T-helper 1 cell treated with Interleukin-12 subunit alpha and Interleukin-12 subunit beta and Interleukin-4 antibody, amounts not matched to agents 30 ng/mL and 1 ng/mL, for 36 hours (primary cell): ENCODE measurements around the gene TMEM187. TPM values are rescaled to one million over a fixed set of nuclear protein-coding genes. Genes with fewer than 3 reads are reported as not detected.

Experiments
- intact Hi-C: fragments of 100-400 bp; cut with micrococcal nuclease; formaldehyde crosslinking; loops from one replicate; pipeline ENCODE4 v1.15.1; 2024
- total RNA-seq: library from RNA; stranded (reverse); gene quantifications from 2 replicates; pipeline ENCODE4 v1.2.3, GENCODE V29; 2022

The TMEM187 gene
- total RNA-seq, 1 donor from 2014 or later = 5.8 TPM

- intact Hi-C loops = loop anchor here (1.0 kb wide), 1 partner anchor 189 kb away; the partner anchor contains the start of gene PLXNB3
Measured at GRCh38 chrX:153953342-153953830, 19.2 kb upstream of the TMEM187 start.

DNA sequence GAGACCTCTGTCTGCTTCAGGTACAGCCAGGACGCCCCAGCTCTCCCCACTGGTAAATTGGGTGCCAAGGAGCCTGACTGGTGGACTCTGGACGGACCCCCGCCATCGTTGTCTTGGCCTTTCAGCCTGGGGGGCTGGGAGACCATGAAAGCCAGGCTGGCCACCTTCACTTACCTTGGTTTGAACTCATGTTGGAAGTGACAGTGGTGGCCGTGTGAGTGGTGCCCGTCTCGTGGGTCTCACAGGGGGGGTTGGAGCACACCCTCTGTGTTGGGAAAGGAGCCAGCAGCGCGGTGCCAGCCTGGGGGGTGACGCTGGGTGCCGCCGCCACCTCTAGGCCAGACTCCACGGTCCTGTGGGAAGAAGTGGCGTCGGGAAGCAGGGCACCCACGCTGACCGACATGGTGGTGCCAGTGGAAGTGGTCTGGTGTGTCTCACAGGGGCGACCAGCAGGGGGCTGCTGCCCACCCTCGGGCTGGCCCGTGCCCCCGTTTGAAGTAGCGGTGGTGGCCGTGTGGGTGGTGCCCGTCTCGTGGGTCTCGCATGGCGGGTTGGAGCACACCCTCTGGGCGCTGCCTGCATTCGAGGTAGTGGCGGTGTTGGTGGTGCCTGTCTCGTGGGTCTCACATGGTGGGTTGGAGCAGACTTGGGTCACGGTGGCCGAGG lies 18.5 kb upstream of the TMEM187 start:
- intact Hi-C loops = loop anchor here (1.0 to 2.0 kb wide), 2 partner anchors 15 to 190 kb away; partner anchors contain the start of gene PLXNB3

- intact Hi-C loops = loop anchor here (2.0 kb wide), 1 partner anchor 14 kb away; no protein-coding TSS in a partner anchor
Measured at GRCh38 chrX:153954558-153955227, 17.9 kb upstream of the TMEM187 start.

- intact Hi-C loops = loop anchor here (2.0 kb wide), 1 partner anchor 14 kb away; no protein-coding TSS in a partner anchor
Measured at GRCh38 chrX:153955228-153955732, 17.3 kb upstream of the TMEM187 start.

- intact Hi-C loops = no loop called here
Measured at GRCh38 chrX:153956044-153956907, 16.3 kb upstream of the TMEM187 start.

DNA sequence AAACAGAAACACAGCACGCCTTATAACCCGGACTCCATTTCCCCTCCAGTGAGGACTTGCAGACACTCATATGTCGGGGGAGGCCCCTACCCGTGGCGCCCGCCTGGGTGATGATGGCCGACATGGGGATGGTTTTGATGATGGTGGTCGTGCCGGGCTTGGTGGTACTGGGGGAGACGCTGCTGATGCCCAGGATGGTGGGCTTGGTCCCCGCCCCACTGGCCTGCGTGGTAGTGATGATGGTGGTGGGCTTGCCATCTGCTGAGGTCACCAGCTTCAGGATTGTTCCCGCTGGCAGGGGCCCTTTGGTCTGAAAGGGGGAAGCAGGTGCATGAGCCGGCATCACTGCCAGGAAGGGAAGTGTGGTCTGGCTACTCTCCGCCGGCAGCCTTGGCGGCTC lies 15.3 kb upstream of the TMEM187 start:
- intact Hi-C loops = no loop called here

DNA sequence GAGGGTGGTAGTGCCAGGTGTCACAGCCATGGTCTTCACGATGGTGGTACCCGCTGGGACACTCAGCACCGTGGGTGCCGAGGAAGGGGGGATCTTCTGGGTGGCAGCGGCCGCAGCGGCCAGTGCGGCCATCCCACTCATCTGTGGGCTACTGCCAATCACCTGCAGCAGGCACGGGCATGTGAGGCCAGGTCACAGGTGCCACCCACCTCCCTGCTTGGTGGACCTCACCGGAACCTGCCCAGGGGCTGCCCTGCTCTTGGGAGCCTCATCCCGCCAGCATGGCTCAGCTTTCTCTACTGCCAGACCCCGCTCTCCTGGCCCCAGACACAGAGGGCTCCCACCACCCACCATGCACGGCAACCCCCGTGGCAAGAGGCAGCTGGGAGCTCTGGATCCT lies 13.9 kb upstream of the TMEM187 start:
- intact Hi-C loops = no loop called here

DNA sequence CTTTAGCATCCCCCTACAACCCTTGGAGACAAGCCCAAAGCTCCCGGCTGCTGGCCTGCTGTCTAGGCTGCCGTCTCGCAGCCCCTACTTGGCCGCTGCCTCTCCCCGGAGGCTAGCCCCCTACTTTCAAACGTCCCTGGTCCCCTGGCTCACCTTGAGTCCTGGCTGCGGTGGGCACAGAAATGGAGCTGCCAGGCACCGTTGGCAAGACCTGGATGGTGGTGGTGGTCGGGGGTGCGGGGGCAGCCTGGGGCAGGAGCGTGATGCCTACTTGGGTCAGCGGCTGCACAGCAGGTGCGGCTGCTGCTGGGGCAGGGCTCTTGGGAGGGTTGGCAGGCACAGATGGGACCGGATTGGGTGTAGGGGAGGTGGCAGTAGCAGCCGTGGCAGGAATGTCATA lies 12.9 kb upstream of the TMEM187 start:
- intact Hi-C loops = no loop called here

- intact Hi-C loops = no loop called here
Measured at GRCh38 chrX:153960077-153960476, 12.5 kb upstream of the TMEM187 start.

DNA sequence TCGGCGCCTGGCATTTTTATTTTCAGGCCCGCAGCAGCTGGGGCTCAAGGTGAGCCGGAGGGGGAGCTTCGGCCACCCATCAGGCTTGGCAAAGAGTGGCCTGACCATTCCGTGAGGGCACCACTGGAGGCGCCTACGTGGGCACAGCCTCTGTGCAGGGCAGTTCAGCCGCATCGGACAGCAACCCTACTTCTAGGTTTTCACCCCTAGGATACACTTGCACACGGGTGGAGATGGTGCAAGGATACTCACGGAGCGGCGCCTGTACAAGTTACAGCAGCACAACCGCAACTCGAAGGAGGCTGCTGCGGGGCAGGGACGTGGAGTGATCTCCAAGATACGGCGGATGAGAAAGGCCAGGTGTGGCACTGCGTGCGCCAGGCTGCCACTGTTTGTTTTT lies 11.8 kb upstream of the TMEM187 start:
- intact Hi-C loops = no loop called here

DNA sequence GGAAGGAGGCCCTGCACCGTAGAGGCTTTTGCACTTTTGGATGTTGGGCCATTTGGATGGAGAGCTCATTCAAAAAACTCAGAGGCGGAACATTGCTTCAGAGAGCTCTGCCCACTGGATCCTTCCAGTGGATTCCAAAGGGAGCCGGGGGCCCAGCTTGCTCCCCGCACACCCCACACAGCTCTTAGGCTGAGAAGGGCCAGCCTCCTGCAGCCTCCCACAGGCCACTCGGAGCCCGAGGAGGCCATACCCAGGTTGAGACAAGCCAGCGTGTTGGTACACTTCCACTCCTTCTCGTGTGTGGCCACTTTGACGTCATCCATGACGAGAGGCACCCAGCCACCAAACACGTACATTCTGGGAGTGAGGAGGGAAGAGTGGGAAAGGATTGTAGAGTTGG lies 11.3 kb upstream of the TMEM187 start:
- intact Hi-C loops = no loop called here

- intact Hi-C loops = no loop called here
Measured at GRCh38 chrX:153963546-153963945, 9.0 kb upstream of the TMEM187 start.

DNA sequence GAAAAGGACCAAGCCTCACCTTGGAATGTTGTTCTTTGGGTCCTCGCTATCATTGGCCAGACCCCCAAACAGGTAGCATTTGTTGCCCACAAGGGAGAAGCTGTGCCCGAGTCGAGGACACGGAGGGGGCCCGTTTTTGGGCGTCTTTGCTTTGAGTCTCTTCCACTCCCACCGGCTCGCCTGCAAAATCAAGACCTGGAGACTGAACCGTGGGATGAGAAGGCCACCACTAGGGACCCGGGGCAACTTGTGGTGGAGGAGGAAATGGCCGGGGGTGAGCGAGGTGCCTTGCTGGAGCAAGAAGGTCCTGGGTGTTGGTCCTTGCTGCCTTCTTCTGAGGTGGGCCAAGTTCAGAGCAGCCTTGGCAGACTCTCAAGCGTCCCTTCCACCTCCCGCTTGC lies 8.4 kb upstream of the TMEM187 start:
- intact Hi-C loops = no loop called here

- intact Hi-C loops = loop anchor here (5.0 kb wide), 1 partner anchor 87 kb away; no protein-coding TSS in a partner anchor
Measured at GRCh38 chrX:153965406-153965805, 7.1 kb upstream of the TMEM187 start.

GRCh38 chrX:153966283-153966688 lies 6.3 kb upstream of the TMEM187 start:
- intact Hi-C loops = loop anchor here (5.0 kb wide), 1 partner anchor 86 kb away; no protein-coding TSS in a partner anchor

DNA sequence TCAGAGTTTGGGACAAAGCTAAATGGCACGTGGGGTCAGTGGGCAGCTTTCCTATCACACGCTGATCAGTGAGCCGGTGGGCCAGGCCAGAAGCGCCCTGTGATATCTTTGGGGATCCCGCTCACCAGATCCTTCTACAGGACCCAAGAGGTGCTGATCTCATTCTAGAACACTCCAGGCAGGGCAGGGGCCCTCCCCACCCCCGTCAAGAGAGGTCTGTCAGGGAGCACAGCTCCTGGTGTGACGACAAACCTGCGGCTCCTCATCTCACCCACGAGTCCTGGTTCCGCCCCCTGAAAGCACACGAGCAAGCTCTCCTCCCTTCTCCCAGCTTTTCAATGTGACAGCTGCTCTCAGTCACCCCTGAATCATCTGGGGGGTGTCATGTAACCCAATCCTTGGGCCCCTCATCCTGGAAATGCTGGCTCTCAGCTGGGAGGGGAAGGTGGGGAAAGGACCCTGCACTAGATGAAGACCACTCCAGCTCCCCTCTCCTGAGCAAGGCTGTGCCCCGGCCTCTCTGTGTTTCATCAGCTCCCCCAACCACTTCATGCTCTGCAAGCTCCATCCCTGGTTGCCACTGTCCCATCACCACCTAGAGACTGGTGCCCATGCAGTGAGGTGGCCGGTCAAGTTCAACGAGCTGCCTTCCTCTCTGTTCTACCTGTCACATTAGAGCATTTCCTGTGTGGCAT lies 5.6 kb upstream of the TMEM187 start:
- intact Hi-C loops = loop anchor here (5.0 kb wide), 1 partner anchor 85 kb away; no protein-coding TSS in a partner anchor

DNA sequence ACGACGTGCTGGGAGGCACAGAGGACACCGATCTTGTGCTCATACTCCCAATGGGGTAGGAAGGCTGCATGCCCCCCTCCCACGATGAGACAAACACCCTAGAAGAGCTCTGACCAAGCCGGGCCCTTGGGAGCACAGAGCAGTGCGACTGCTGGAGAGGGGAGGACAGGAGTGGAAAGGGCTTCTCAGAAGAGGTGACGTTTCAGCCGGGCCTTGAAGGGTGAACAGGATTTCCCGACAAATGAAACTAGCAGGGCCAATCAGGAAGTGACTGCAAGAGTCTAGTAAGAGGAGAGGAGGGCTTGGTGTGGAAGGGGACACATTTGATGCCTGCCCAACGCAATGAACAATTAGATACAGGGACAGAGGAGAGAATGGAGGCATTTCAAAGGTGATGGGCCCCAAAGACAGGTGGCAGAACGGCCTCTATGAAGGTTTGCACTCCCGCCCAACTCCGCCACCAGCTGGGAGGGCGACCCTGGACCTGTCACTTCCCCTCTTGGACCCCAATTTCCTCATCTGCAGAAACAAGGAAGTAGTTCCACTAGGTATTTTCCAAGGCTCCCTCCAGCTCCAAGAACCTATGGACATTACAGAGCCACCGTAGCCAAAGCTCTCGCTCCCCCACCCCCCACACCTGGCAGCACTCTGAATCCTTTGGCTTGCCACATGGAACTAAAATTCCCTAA lies 4.9 kb upstream of the TMEM187 start:
- intact Hi-C loops = loop anchor here (2.0 to 5.0 kb wide), 2 partner anchors 13 to 85 kb away; no protein-coding TSS in a partner anchor

DNA sequence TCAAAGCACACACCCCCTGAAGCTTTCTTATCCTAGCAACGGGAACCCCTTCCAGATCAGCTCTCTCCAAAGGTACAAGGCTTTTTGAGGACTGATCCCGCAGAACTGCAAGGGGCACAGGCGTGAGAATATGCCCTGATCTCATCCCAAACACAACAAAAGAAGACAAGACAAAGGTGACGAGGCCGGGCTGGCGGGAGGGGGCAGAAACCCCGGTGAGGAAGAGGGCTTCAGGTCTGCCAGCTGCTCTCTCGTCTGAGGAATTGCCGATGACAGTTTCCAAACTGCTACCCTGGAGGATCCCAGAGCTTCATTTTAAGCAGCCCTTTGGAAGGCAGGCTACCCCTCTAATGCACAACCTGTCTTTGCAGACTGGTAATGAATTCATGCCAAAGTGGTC lies 4.3 kb upstream of the TMEM187 start:
- intact Hi-C loops = loop anchor here (2.0 to 5.0 kb wide), 2 partner anchors 13 to 84 kb away; no protein-coding TSS in a partner anchor

- intact Hi-C loops = loop anchor here (2.0 to 5.0 kb wide), 2 partner anchors 14 to 84 kb away; no protein-coding TSS in a partner anchor
Measured at GRCh38 chrX:153968754-153969124, 3.8 kb upstream of the TMEM187 start.
